ENCODE measurements around the gene LGR6. TPM values are rescaled to one million over a fixed set of nuclear protein-coding genes. Genes with fewer than 3 reads are reported as not detected.

LGR6 gene
- total RNA-seq, 2 donors from 2014 or later = 5.8 to 5.9 TPM

DNA sequence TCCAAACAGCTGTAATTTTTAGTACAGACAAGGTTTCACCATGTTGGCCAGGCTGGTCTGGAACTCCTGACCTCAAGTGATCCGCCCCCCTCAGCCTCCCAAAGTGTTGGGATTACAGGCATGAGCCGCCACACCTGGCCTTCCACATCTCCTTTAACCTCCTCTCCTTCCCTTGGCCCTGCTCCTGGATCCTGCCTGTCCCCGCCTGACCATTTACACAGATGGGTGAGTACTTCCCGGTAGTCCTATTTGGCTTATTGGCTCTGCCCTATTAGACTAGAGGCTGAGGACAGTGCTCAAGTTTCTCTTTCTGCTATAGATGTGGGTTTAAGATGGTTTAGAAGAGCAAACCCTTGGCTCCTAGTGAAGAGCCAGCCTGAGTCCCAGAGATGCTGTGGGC, 40.3 kb upstream of the LGR6 start:
- no peaks in the 10 kb centered on the region for H3K9me3 Mint-ChIP-seq
- H3K27me3 Mint-ChIP-seq = no peaks in the 10 kb centered on the region
- DNase-seq (ENCODE audit: low spot score) (no peak), ATAC-seq (no peak)
- H3K27ac Mint-ChIP-seq = no peak overlapping the region
- H3K36me3 Mint-ChIP-seq = peaks cover 35% of the 10 kb centered on the region
- peaks cover 24 to 29% of the 10 kb centered on the region in 2 donors for H3K4me1 Mint-ChIP-seq (ENCODE audit: low read depth in 2 of 2)
- H3K4me3 Mint-ChIP-seq = no peak overlapping the region

- H3K4me3 Mint-ChIP-seq = peak overlapping the region; percentile 35
- DNase-seq (ENCODE audit: low spot score) (no peak), ATAC-seq (no peak)
- H3K9me3 Mint-ChIP-seq = no peaks in the 10 kb centered on the region
- peak overlapping the region; percentile 56 to 70 for H3K27ac Mint-ChIP-seq
- H3K4me1 Mint-ChIP-seq (ENCODE audit: low read depth in 2 of 2) = peaks cover 34 to 36% of the 10 kb centered on the region in 2 donors
- H3K27me3 Mint-ChIP-seq = no peaks in the 10 kb centered on the region
- peaks cover 37% of the 10 kb centered on the region for H3K36me3 Mint-ChIP-seq
These were observed 39.3 kb upstream of the LGR6 start for GRCh38 chr1:202154148-202154765.

DNA sequence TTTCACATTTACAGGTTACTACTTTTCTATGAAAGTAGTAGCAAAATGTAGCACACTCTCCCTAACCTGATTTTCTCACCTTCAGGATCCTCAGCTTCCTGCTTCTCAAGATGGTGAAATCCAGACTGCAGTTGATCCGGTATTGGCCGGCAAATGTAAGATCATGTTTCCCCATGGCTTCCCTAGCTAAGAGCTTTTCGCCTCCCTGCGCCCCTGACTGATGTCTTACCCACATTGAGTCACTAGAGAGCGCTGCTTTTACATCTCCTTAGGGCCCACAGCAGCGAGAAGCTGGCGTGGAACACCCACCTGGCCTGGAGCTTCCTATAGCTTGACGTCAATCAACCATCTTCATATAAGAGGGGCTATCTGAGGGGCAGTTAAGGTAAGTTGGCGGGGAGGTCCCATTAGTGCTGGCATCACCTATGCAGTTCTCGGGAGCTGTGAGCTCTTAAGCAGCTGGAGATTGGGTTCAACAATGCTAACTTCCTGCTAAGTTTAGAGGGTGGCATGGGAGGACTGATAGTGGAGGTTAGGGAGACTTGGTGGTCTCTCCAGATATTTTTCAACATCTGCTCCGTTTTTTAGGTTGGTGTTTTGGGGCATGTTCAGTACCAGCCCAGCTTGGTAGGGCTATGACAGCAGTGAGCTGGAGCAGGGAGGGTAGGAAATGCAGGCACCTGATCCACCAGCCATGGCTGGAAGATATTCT, 38.7 kb upstream of the LGR6 start:
- Mint-ChIP-seq H3K36me3 (peaks cover 42% of the 10 kb centered on the region), H3K4me3 (peak overlapping the region; percentile 35), H3K9me3 (no peaks in the 10 kb centered on the region), H3K27me3 (no peaks in the 10 kb centered on the region), H3K27ac (peak overlapping the region; percentile 56 to 70), H3K4me1 (ENCODE audit: low read depth in 2 of 2) (peaks cover 40% of the 10 kb centered on the region in 2 donors)
- DNase-seq (ENCODE audit: low spot score) (no peak), ATAC-seq (no peak)

- no peak for DNase-seq (ENCODE audit: low spot score)
- peak overlapping the region in 1 of 2 donors; percentile 70 for H3K27ac Mint-ChIP-seq
These were observed 38.0 kb upstream of the LGR6 start for GRCh38 chr1:202155478-202156021.

DNA sequence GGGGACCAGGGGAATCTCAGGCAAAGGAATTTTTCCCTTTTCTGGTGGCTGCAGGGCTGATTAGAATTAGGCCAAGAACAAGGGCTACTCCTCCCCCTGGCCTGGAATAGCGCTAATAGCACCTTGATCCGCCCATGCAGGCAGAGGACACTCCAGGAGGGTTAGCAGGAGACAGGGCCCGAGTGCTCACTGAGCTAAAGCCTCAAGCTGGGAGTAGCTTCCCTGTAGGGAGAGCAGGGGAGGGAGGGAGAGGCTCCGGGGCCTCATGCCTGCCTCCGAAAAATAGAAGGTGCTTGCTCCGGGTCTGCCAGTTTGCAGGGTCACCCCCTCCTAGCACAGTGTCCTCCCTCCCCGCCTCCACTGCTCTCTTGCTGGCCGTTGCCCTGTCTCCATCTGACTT, 37.0 kb upstream of the LGR6 start:
- ATAC-seq (no peak), DNase-seq (ENCODE audit: low spot score) (no peak)
- Mint-ChIP-seq H3K4me3 (peak overlapping the region; percentile 48), H3K27me3 (no peaks in the 10 kb centered on the region), H3K9me3 (no peaks in the 10 kb centered on the region), H3K36me3 (peaks cover 29% of the 10 kb centered on the region), H3K4me1 (ENCODE audit: low read depth in 2 of 2) (peaks cover 45 to 48% of the 10 kb centered on the region in 2 donors), H3K27ac (peak overlapping the region in 1 of 2 donors; percentile 70)

More at GRCh38 chr1:202155478-202156021, 38.0 kb upstream of the LGR6 start:
- Mint-ChIP-seq H3K4me3 (peak overlapping the region; percentile 48), H3K4me1 (ENCODE audit: low read depth in 2 of 2) (peaks cover 46% of the 10 kb centered on the region in 2 donors), H3K27me3 (no peaks in the 10 kb centered on the region), H3K36me3 (peaks cover 38% of the 10 kb centered on the region), H3K9me3 (no peaks in the 10 kb centered on the region)
- no peak for ATAC-seq

GRCh38 chr1:202157945-202158344, 35.7 kb upstream of the LGR6 start:
- no peak for DNase-seq (ENCODE audit: low spot score)

DNA sequence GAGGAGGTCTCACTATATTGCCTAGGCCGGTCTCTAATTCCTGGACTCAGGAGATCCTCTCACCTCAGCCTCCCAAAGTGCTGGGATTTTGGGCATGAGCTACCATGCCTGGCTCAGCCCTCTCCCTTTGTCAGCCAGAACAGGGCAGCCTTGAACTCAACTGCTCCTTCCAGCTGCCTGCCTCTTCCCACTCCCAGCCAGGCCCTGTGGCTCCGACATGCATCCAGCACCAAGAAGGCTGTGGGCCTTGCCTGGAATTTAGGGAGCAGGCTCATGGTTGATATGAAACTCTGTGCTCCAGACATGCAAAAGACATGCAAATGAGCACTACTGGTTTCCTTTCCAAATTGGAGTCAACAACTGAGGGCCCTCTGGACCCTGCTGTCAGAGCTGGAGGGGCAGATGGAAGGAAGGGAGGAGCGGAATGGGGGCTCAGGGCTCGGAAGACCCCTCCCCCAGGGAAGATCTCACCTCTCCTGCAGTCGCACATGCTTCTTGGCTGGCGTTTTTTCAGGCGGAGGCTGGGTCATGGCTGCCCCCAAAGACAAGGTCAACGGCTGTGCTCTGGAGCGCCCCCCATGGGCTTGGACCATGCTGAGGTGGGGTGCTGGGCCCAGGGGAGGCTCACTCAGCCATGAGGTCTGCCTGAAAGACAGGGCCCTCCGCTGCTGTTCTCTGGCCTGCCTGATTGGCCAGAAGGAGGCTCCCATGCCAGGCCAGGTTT, 34.6 kb upstream of the LGR6 start:
- peak in 1 of 2 donors; percentile 23 for ATAC-seq
- Mint-ChIP-seq H3K27ac (peak overlapping the region; percentile 95 to 98), H3K4me1 (ENCODE audit: low read depth in 2 of 2) (peaks cover 56 to 63% of the 10 kb centered on the region in 2 donors), H3K27me3 (no peaks in the 10 kb centered on the region), H3K4me3 (peak overlapping the region; percentile 99), H3K9me3 (no peaks in the 10 kb centered on the region), H3K36me3 (peaks cover 23% of the 10 kb centered on the region)
- DNase-seq (ENCODE audit: low spot score) = no peak

More at GRCh38 chr1:202157945-202158344, 35.7 kb upstream of the LGR6 start:
- H3K9me3 Mint-ChIP-seq = no peaks in the 10 kb centered on the region
- peaks cover 56 to 57% of the 10 kb centered on the region in 2 donors for H3K4me1 Mint-ChIP-seq (ENCODE audit: low read depth in 2 of 2)
- no peak for ATAC-seq
- peak overlapping the region; percentile 95 to 98 for H3K27ac Mint-ChIP-seq
- peak overlapping the region; percentile 99 for H3K4me3 Mint-ChIP-seq
- H3K27me3 Mint-ChIP-seq = no peaks in the 10 kb centered on the region
- peaks cover 29% of the 10 kb centered on the region for H3K36me3 Mint-ChIP-seq

DNA sequence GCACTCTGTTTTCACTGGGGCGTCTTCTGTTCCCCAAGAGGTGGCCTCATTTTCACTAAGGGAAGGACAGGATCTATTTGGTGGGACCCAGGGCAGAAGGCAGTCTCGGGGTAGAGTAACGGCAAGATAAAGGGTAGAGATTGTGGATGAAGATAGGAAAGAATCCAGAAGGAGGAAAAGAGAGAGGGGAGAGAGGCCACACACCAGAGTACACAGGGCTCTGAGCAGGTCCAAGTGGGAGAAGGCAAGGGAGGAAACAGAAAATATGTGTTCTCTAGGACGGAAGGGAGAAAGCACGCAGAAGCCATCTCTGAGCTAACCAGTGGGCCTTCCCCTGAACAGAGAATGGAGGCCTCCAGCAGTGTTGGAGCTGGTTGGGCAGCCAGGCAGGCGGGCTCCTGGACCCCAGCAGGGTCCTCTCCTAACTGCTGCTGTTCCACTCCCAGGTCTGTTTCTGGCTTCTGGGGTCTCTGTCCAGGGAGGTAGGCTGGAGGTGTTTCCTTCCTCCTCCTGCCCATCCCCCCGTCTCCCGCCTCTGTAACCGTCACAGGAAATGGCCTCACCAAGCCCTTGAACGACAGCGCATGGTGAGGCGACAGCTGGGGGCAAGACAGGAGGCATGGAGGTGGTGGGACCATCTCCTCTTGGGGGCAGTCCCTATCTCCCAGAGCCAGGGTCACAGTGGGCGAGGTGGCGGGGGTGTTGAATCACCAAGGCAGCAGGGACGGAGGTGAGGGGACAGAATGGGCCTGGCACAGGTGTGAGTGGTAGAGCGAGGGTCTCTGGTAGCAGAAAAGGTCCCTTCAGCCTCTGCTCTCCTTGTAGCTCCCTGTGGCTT, 33.8 kb upstream of the LGR6 start:
- Mint-ChIP-seq H3K36me3 (peaks cover 19% of the 10 kb centered on the region), H3K4me1 (ENCODE audit: low read depth in 2 of 2) (peaks cover 60 to 67% of the 10 kb centered on the region in 2 donors), H3K27me3 (no peaks in the 10 kb centered on the region), H3K27ac (peak overlapping the region; percentile 95 to 98), H3K9me3 (no peaks in the 10 kb centered on the region), H3K4me3 (peak overlapping the region; percentile 99)
- ATAC-seq (peak; percentile 74 to 80), DNase-seq (ENCODE audit: low spot score) (peak; percentile 86)

GRCh38 chr1:202160377-202160940, 33.1 kb upstream of the LGR6 start, which contains the start of gene PTPN7:
Gene PTPN7 (minus strand): TSS chr1:202160602. CDS start chr1:202159402, 1,200 bp downstream.
- Mint-ChIP-seq H3K4me1 (ENCODE audit: low read depth in 2 of 2) (peaks cover 57 to 66% of the 10 kb centered on the region in 2 donors), H3K4me3 (peak within 1 kb of the TSS; percentile 99), H3K27ac (peak within 1 kb of the TSS; percentile 95 to 98), H3K36me3 (peaks cover 14% of the 10 kb centered on the region), H3K9me3 (no peaks in the 10 kb centered on the region), H3K27me3 (no peaks in the 10 kb centered on the region)
- DNase-seq (ENCODE audit: low spot score) (peak; percentile 91), ATAC-seq (peak; percentile 80 to 86)

DNA sequence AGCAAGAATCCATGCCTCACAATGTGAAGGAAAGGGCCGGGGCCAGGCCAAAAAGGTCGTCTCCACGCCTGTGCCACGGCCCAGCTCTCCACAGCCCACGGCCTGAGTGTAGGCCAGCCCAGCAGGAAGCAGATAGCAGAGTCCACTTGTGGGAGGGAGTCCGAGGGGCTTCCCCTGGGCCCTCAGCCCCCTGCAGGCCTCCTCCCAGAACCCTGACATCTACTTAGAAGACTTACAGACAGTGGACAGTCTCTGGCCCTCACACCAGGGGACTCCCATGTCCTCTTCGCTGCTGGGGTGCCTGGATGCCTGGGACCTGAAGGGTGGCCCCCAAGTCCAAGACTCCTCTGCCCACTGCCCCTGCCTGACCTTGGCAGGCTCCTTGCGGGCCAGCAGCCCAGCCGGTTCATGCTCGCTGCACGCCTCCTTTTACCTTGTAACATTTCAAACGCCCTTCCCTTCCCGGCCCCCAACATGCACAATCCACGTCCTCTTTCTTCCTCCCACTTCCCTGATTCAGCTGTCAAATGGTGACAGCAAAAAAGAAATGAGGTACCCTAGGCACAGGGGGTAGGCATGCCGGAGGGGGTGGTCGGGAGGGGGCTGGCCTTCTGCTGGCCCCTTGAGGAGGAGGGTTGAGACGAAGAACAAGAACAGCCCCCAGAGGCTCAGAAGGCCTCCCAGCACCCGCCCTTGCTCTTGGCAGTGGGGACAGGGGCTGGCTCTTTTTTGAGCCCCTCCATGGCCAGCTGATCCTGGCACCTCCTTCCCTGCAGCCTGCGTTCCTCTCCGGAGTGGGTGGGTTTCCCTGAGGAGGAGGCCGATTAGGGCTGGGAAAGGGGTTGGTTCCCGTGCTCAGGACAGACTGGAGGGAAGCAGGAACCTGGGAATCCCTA, 32.2 kb upstream of the LGR6 start:
- H3K27ac Mint-ChIP-seq = peak overlapping the region; percentile 95 to 98
- peak in 1 of 2 donors; percentile 14 for ATAC-seq

DNA sequence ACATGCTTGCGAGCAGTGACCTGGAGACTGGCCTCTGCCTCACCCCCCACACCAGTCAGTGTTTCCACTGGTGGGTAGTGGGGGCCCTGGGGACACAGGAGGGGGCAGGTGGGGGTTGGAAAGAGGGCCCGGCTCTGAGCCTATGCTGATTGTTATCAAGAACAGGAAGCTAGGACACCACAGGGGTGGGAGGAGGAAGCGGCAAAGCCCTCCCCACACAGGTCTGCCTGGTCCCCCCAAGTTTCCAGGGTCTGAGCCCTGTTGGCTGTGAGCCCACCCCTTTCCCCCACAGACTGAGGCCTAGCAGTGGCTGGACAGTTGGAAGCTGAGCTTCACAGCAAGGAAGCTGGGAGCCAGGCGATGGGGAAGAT, 31.6 kb upstream of the LGR6 start:
- Mint-ChIP-seq H3K36me3 (peaks cover 7% of the 10 kb centered on the region), H3K27ac (peak overlapping the region; percentile 95 to 98), H3K9me3 (no peaks in the 10 kb centered on the region), H3K4me3 (peak overlapping the region; percentile 99), H3K27me3 (no peaks in the 10 kb centered on the region), H3K4me1 (ENCODE audit: low read depth in 2 of 2) (peaks cover 51 to 63% of the 10 kb centered on the region in 2 donors)
- no peak for DNase-seq (ENCODE audit: low spot score)
- ATAC-seq = peak in 1 of 2 donors; percentile 52

More for the DNA sequence above, 32.2 kb upstream of the LGR6 start:
- H3K9me3 Mint-ChIP-seq = no peaks in the 10 kb centered on the region
- no peaks in the 10 kb centered on the region for H3K27me3 Mint-ChIP-seq
- H3K4me1 Mint-ChIP-seq (ENCODE audit: low read depth in 2 of 2) = peaks cover 51 to 58% of the 10 kb centered on the region in 2 donors
- peak overlapping the region; percentile 99 for H3K4me3 Mint-ChIP-seq
- peaks cover 7% of the 10 kb centered on the region for H3K36me3 Mint-ChIP-seq
- DNase-seq (ENCODE audit: low spot score) = no peak

Data from natural killer cell treated with Interleukin-12 subunit alpha and Interleukin-12 subunit beta and Interleukin-15 and Interleukin-18, amount 100 ng/mL, for 72 hours (primary cell).